GM06990 (cell line): ENCODE results near the gene CAMK2A.

Experiments
- DNase-seq: peaks from one replicate; pipeline ENCODE4 v3.0.0-alpha.2; 2011; ENCODE audit not compliant: insufficient read length; ENCODE audit errors: extremely low read depth
- H3K27me3 ChIP-seq: replicated peaks from 2 replicates; pipeline ENCODE4 v1.6.0; 2011; ENCODE audit warnings: low read length; ENCODE audit not compliant: control insufficient read depth, insufficient read depth
- H3K36me3 ChIP-seq: 2 replicates; pipeline ENCODE4 v1.5.1; 2011; ENCODE audit warnings: low read length; ENCODE audit not compliant: control insufficient read depth, insufficient read depth
- H3K4me3 ChIP-seq: replicated peaks from 2 replicates; pipeline ENCODE4 v1.5.1; 2011; ENCODE audit warnings: low read depth, mild to moderate bottlenecking, control low read depth, low read length
- CTCF ChIP-seq: IDR thresholded peaks from 2 replicates; pipeline ENCODE4 v1.5.1; 2011; ENCODE audit warnings: low read length, control low read depth, mild to moderate bottlenecking, inconsistent platforms; ENCODE audit not compliant: insufficient read depth, poor library complexity, severe bottlenecking

The CAMK2A gene

GRCh38 chr5:150315245-150315644, 25.7 kb upstream of the CAMK2A start:
- Histone ChIP-seq H3K27me3 (peaks cover 1% of the 10 kb centered on the region; the same call in 1 of the 2 replicates), H3K36me3 (no peaks in the 10 kb centered on the region), H3K4me3 (no peak overlapping the region)
- no peak for DNase-seq
- no peak for TF ChIP-seq CTCF

GRCh38 chr5:150313921-150314716, 24.5 kb upstream of the CAMK2A start:
- no peak for DNase-seq
- no peak for TF ChIP-seq CTCF
- Histone ChIP-seq H3K36me3 (no peaks in the 10 kb centered on the region), H3K27me3 (peaks cover 1% of the 10 kb centered on the region; the same call in 1 of the 2 replicates), H3K4me3 (no peak overlapping the region)

GRCh38 chr5:150313501-150313900, 23.9 kb upstream of the CAMK2A start:
- no peak for TF ChIP-seq CTCF
- Histone ChIP-seq H3K36me3 (no peaks in the 10 kb centered on the region), H3K27me3 (peaks cover 1% of the 10 kb centered on the region; the same call in 1 of the 2 replicates), H3K4me3 (no peak overlapping the region)
- no peak for DNase-seq

DNA sequence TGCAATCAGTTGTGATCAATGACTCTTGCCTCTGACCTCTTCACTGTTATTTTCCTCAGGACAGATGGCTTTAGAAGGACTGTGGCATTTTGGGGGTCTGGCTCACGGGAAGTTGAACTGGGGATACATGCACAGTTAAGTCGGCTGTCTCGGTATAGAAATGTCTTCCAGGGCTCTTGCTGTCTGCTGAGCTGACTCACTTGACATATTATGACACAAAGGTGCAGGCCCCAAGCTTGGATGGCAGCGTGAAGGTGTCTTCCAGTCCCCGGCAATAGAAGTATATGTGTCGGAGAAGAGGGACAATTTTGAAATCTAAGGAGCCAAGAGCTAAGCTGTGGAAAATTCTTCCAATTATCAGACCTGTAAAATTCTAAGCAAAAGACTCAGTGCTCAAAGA, 22.9 kb upstream of the CAMK2A start:
- Histone ChIP-seq H3K27me3 (peaks cover 1% of the 10 kb centered on the region; the same call in 1 of the 2 replicates), H3K36me3 (no peaks in the 10 kb centered on the region), H3K4me3 (no peak overlapping the region)
- no peak for TF ChIP-seq CTCF
- no peak for DNase-seq

DNA sequence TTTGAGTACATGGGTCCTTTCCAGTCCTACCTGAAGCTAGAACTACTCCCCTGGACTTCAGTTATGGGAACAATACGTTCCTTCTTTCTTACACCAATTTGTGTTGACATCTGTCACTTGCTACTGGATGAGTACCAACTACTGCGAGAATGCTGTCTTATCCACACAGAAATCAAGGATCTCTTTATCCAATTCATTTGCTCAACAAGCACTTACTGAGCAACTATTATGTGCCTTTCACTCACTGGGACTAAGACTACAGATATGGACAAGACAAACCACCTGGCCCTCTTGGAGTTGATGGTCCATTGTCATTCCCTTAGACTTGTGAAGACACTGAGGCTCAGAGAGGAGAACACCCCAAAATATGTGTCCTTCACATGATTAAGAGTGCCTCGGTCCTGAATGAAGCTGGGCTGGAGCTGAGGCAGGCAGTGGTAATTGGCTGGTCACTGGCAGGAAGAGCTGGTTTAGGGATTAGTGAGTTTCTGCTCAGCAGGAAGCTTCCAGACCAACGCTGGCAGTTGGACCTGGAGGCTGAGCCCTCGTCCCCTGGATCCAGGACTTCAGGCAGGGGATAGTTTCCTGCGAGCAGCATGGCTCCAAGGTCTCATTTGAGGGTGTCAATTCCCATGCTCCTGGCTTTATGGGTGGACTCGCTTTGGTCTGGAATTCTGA, 21.6 kb upstream of the CAMK2A start:
- DNase-seq, result no peak
- Histone ChIP-seq H3K4me3 (no peak overlapping the region), H3K36me3 (no peaks in the 10 kb centered on the region), H3K27me3 (peaks cover 1% of the 10 kb centered on the region; the same call in 1 of the 2 replicates)
- TF ChIP-seq CTCF, result no peak
